ENCODE measurements around the gene MAB21L4.

The MAB21L4 gene

DNA sequence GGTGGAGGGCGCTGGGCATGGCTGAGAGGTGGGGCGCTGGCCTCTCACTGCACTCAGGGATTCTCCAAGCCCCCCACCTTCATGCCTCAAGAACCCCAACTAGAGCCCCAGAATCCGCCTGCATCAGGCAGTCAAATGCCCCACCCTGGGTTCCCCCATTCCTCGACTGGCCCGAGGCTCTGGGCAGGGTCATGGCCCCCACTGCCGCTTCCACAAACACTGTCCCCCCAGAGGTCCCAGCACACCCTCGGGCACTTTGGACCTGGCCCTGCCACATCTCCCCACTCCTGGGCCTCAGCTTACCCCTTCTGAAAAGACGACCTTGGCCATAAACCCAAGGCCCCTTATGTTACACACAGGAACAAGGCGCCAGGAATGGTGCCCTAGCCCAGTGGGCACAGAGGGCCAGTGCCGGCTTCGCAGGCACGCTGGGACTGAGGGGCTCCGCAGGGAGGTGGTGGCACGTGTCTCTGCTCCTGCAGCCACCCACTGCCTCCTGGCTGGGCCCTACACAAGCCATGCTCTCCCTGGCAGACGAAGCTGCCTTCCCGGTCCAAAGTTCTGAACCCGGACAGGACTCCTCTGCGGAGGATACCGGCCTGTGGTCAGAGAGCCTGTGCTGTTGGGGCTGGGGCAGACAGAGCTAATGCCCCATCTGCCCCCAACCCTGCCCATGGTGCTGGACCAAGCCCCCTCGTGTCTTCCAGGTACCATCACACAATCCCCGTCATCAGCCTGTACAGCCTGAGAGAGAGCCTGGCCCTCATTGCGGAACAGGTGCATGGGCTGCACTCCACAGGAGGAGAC is 20.5 kb downstream of the MAB21L4 start:
- no peak for DNase-seq

DNA sequence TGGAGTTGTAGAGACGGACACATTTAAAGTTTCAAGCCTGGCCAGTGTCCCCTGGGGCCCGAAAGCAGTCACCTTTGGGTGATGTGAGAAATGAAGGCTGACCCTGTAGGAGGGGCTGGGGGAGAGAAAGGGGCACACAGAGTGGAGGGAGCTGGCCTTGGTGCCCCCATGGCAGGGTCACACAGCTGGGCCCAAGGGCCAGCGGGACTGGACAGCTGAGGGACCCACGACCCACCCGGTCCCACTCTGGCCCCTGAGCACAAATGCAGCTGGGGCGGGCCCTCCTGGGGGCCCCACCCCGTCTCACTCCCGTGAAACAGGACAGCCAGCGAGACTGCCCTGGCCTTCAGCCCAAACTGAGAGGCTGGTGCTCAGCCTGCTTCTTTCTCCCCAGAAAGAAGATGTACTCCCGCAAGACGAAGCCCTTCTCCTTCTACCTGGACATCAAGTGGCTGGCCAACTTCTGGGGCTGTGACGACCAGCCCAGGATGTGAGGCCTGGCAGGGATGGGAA is 21.2 kb downstream of the MAB21L4 start:
- no peak for DNase-seq

DNA sequence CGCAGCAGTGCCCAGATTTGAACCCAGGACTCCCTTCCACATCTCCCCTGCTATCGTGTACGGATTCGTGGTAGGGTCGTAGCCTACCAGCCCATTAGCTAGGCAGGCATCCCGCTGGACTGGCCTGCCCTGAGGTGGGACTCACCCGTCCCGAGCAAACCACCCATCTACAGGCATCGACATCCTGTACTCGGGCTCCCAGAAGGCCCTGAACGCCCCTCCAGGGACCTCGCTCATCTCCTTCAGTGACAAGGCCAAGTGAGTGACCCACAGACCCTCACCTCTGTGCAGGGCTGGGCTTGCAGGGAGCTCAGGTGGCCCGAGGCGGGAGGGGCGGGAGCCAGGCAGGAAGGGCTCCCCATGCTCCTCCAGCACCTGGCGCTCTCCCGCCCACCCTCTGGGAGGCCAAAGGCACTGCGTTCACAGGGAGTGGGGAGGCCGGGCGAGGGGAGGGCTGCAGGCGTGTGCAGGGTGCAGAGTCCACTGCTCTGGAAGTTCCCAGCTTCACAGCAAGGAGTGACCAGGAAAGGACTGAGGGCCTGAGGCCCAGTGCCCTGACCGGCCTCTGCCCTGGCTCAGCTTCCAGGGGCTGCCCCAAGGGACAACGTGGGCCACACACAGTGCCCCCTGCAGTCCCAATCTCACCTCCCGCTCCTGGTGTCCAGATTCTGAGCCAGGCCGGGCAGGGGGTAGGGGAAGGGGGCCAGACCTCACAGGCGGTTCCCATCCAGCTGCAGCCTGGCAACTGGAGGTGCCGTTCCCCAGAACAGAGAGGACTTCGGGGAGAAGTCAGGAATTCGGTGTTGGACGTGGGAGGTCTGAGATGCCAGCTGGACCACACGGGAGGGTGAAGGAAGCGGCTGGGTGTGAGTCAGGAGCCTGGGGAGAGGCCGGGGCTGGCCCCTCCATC is 21.9 kb downstream of the MAB21L4 start:
- no peak for DNase-seq

DNA sequence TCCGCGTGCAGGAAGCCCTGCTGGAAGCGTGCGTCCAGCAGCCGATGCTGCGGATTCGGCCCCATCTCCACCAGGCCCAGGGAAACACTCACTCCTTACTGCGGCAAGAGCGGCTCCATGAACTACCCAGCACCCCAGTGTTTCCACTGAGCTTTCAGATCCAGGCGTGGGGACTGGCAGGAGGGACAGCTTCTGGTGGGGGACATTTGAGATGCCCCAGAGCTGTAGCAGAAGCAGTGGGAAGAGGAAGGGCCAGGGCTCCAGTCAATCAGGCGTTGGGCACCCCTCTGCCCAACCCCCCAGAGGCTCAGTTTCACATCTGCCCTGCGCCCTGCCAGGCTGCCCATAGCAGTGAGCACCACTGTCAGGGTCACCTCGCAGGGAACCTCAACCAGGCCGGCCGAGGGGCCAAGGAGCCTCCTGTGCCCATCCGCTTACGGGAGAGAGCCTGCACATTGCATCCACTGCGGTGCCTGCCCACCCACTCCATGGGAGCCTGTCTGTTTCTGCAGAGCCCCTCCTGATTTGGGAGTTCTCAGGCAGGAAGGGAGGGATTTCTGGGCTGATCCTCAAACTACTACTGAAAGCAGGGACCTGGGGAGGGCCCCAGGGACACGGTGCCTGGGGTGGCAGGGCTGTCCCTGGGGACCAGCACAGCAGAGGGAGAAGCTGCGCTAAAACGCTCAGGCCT is 22.7 kb downstream of the MAB21L4 start:
- no peak for DNase-seq

DNA sequence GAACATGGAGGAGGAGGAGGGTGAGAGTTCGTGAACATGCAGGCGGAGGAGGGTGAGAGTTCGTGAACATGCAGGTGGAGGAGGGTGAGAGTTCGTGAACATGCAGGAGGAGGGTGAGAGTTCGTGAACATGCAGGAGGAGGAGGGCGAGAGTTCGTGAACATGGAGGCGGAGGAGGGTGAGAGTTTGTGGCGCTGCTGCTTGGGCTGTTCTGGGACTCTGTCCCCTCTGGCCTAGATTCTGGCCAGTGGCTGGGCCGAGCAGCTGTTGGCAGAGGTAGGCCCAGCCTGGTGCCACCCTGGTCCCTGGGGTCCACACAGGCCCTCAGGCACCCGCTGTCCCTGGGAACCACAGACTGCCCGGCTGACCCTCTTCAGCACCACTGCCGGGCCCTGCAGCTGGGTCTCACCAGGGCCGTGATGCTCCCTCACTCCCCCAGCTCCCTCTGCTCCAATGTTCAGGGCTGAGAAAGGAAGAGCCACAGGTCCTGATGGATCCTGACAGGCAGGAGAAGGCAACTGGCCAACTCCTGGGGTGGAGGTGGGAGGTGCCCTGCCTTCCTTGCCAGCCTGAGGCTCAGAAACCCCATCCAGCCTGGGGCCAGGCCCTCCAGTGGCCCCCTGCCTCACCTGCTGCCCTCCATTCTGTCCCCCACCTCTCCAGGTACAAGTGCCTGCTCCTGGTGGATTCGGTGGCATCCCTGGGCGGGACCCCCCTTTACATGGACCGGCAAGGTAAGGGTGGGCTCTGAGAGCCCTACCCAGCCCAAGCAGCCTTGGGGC is 23.4 kb downstream of the MAB21L4 start:
- DNase-seq: no peak

DNA sequence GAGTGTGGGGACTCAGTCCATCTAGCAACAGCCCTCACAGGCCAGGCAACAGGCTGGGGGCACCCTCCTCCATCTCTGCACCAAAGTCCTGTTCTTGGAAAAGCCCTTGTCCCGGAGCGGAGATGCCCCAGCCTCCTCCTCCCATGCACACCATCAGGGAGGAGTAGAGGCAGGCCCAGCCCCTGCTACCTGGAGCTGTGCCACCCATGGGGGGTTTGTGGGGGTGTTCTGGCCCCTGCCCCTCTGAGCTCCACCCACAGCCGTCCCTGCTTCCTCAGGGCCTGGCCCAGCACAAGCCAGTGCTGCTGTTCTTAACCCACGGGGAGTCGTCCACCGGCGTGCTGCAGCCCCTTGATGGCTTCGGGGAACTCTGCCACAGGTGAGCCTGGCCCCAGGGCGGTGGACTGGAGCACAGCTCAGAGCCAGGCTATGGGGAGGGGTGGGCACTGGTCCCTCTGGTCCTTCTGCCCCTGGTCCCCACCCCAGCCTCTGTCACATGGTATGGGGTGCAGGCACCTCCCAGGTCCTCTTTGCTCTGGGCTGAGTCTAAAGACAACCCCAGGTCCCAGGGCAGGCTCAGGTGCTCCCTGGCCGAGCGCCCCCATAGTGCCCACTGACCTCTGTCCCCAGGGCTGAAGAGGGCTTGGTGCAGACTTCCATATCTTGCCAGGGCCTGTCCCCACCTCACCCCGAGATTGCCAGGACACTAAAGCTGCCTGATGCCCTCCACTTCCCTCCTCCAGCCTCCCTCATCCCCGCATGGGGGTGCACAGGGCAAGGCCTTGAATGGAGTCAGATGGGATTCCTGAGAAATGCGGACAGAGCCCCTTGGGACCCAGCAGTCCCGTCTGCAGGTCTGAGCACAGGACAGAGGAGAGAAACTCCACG is 24.6 kb downstream of the MAB21L4 start:
- DNase-seq: no peak

DNA sequence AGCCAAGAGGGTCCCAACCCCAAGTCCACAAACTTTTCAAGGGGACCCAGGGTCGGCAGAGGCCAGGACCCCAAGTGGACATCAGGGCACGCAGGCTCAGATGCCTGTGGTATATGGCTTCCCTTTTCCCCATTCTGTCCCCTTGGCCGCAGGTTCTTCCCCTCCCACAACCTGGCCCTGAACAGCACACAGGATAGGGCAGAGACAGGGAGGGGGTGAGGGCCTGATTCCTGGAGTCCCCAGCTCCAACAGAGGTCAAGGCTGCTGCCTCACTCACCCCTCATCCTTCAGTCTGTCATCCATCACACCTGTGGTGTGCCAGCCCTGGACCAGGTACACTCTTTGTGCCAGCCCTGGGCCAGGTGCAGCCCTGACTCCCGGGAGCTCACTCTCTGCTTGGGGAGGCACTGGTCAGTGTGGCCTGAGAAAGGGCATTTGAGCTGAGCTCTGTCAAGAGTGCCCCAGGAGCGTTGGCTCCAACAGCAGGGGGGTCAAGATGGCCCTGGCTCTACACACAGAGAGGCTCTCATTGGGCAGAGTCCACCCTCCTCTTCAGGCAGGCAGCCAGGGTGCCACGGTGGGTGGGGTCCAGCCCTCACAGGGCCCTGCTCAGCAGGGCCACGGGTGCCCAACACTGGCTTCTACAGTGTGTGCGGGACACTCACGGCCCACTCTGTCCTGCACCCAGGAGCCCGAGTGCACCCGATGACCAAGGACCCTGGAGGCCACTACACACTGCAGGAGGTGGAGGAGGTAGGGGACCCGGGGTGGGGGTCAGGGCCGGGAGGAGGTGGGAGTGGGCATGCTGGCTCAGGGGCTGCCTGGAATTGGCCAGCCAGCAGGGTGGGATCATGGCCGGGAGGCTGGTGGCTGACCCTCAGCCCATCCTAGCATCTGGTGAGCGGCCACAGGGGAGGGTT is 25.7 kb downstream of the MAB21L4 start:
- DNase-seq: no peak

DNA sequence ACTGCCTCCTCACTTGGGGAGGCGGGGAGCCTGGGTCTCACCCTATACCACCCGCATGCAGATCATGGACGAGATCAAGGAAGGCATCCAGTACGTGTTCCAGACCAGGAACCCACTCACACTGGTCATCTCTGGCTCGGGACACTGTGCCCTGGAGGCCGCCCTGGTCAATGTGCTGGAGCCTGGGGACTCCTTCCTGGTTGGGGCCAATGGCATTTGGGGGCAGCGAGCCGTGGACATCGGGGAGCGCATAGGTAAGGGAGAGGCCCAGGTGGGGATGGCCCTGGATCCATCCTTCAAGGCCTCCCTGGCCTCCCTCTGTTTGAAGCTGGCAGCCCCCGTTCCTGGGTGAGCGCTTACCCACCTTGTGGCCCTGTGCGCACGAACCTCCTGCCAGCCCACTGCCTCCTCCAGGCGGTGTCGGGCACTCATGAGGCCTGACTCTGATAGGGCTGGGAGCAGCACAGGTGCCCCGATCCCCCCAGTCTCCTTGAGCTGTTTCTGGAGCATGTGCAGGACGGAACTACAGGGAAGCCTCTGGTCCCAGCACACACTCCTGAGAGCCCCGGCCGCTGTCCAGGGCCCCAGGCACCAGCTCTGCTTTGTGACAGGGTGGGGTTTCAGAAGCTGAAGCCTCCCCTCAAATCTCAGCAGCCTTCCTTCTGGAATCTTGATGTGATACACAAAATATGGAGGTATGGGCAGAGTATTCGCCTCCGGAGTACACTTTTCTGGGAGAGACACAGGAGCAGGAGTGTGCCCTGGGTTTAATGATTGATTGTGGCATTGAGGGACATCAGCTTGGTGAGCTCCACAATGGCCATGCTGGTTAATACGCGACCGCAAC is 26.6 kb downstream of the MAB21L4 start:
- DNase-seq: no peak

DNA sequence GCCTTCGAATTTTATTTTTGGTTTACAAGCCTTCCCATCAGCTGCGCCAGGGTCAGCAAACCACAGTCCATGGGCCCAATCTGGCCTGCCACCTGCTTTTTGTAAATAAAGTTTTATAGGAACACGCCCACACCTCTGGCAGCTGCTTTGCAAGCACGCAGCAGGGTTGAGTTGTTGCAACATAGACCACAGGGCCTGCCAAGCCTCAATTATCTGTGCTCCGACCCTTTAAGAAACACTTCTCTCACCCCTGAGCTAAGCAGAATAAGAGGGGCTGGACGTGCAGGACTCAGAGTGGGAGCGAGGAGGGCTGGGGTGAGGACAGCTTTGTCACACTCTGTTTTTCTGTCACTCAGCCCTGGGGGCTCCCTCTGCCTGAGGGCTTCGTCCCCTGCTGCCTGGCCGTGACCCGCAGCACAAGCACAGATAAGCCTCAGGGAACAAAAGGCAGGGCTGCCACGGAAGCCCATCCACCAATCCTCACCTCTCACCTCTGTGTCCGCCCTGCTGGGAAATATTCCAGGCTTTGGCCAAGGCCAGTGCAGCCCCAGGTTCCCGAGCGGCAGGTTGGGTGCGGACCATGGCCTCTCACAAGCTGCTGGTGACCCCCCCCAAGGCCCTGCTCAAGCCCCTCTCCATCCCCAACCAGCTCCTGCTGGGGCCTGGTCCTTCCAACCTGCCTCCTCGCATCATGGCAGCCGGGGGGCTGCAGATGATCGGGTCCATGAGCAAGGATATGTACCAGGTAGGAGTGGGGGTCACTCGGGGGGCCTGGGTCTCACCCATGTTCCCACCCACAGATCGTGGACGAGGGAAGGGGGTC is 27.5 kb downstream of the MAB21L4 start, which contains the start of gene AGXT:
Gene AGXT, plus strand, starts transcription at position 539 of the 823 bp plus-strand sequence. Its CDS starts 42 bp downstream, at position 581.
- no peak for DNase-seq

DNA sequence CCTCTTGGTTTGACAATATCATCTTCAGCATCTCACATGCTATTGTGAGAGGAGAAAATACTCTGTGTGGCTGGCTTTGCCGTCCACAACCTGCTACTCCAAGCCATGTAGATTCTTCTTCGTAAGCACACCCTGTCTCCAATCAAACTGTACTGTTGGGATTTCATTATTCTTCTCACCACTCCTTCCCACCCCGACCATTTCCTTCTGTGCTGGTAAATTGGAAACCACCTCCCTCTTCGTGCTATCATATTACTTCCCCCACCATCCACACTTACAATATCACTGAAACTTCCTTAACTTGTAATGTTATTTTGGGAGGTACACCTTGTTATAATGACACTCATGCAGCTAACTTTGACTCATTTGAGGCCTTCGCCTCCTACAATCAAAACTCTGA is 30.6 kb downstream of the MAB21L4 start:
- no peak for DNase-seq

DNA sequence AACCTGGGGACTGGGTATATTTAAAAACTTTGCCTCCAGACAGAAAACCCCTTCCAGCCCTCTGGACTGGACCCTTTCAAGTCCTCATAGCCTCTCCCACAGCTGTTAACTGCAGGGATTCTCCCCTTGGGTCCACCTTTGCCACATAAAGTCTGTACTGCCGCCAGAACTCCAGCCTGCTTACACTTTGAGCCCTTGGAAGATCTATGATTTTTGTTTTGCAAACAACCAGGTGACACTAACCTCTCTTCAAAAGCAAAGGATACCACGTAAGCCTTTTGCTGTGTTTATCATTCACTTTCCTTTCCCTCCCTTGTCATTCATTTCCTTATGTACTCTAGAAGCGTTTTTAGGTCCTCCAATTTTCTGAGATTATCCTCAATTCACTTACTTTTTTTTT is 31.5 kb downstream of the MAB21L4 start:
- no peak for DNase-seq

DNA sequence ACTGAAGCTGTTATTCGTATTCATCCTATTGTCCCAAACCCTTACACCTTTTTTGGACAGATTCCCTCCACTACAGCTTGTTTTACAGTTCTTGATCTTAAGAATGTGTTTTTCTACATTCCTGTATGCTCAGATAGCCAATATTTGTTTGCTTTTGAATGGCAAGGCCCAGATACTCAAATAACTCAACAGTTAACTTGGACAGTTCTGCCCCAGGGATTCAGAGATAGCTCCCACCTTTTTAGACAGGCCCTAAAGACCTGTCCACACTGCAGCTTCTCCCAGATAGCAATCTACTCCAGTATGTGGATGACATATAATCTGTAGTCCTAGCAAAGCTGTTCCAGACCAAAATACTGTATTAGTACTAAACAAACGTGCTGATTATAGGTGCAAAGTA is 34.4 kb downstream of the MAB21L4 start:
- no peak for DNase-seq

DNA sequence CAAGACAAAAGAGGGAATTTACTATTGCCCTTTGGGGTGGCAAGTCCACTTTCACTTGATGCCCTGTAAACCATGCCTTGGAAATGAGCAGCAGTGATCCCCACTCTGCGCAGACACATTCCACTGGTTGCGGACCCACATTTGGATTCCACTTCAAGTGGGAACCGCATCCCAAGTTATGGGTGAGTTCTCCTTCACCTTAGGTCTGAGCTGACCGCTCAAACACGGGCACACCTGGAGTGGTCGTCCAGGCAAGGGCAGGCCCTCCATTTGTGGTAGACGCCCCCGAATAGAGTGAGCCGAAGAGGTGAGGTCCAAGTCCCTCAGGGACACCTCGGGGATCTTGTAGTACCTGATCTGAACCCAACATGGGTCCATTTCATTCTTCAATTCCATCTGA is 37.1 kb downstream of the MAB21L4 start:
- DNase-seq: no peak

DNA sequence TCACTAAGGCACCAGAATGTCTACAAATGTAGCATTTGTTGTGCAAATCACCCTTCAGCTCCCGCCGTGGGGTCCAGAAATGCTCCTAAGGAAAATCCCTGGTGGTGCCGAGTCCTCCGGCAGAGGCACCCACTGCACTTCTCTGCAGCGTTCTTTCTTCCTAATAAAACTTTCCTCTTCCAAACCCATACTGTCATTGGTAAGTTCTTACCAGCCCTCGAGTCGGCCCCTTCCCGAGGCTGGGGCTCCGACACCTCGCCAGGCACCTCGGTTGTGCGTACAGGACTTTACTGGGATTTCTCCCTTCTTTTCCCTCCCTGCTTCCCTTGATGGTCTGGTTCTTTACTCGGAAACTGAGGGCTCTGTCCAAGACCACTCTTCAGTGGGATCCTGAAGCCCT is 37.6 kb downstream of the MAB21L4 start:
- no peak for DNase-seq

DNA sequence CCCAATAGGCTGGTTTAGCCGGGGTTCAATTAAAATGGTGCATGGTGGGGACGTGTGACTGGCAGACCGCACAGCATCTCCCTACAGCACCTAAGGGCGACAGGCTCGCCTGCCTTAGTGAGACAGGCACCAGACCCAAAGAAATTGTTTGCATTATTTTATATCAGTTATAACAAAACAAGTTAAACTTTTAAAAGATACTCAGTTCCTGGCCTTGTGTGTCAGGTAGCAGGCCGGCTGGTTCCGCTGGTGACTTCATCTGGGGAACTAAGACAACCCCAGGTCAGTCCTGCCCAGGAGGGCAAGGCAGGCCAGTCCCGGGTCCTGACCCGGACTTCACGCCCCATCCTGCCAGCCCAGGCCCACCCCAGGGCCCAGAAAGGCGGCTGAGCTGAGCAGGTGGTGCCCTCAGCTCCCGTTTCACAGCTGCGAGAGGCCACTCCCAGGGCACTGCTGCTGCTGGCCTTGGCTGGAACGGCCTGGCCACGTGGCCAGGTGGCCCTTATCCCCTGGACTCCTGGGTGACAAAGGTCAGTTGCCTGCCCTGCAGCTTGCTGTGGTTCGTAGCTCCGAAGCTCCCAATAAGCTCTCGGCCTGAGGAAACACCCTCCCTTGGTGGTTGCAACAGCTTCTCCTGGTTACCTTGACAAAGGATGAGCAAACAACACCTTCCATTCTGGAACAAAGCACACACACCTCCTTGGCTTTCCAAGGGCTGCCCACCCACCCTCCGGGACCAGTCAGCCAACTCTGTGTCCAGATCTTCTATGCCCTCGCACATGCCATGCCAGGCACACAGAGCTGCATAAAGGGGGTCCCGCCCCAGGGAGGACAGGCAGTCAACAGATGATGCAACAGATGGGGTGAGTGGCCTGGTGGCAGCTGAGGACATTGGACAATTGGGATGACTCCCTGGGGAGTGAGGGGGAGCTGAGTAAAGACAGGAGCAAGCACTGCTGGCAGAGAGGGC is 38.6 kb downstream of the MAB21L4 start:
- no peak for DNase-seq

DNA sequence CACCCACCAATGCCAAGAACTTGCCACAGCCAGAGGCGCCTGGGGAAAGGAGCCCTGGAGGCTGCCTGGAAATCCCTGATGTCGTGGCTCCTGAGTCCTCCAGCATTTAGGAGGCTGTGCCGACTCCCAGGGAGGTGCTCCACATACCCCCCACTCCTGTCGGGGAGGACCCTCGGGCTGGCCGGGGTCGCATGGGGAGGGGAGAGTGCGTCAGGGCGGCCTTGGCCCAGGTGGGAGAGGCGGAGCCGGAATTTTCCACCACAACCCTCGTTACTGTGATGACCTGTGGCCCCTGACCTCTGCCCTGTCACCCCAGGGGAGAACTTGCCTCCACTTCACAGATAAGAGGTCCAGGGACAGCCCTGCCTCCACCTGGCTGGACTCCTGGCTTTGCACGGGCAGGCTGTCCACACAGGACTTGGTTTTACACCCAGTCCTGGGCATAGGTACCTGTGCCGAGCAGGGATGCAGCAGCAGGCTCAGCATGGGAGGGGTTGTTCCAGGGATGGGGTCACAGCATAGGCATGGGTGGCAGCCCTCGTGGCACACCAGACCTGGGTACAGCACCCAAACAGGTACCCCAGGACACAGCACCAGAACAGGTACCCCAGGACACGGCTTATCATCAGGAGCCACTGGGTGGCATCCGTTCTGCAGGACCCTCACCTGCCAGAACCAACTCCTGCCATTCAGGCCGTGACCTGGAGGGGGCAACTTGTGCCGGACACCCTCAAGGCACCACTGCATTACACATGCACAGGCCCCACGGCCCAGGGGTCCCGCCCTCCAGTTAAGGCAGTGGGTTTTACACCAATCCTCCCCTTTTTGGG is 39.6 kb downstream of the MAB21L4 start:
- DNase-seq: no peak
